ENCODE results near the gene PKN1. TPM values are rescaled to one million over a fixed set of nuclear protein-coding genes. Genes with fewer than 3 reads are reported as not detected.
"Not testable (repeated sequence)": the region's sequence is repeated elsewhere in the genome, so short reads cannot be mapped to it uniquely, and the experiment has no call there.

PKN1 gene
- total and polyA plus RNA-seq, 4 donors = 13.7 to 41.6 (median 22.3) TPM

- 81% methylated on average over 5 of the region's 5 CpGs for WGBS
- no peak for DNase-seq (ENCODE audit: low spot score)
- no peak overlapping the region for H3K9ac ChIP-seq (ENCODE audit: low read depth in 1 of 2, low read length in 2 of 2)
- H3K27ac ChIP-seq (ENCODE audit: low read depth in 1 of 2, low read length in 2 of 2) = no peak overlapping the region
- peaks cover 4 to 33% (median 14%) of the 10 kb centered on the region in 4 donors for H3K36me3 ChIP-seq (ENCODE audit: control insufficient read depth in 4 of 4, insufficient read depth in 3 of 4, low read depth in 1 of 4, low read length in 3 of 4)
- H3K4me3 ChIP-seq (ENCODE audit: low read depth in 1 of 3, low read length in 3 of 3) = no peak overlapping the region
- no peaks in the 10 kb centered on the region for H3K27me3 ChIP-seq (ENCODE audit: control insufficient read depth in 4 of 4, insufficient read depth in 4 of 4, low read length in 3 of 4)
- H3K4me1 ChIP-seq (ENCODE audit: control insufficient read depth in 4 of 4, insufficient read depth in 4 of 4, low read length in 3 of 4) = no peaks in the 10 kb centered on the region
- H3K9me3 ChIP-seq (ENCODE audit: control insufficient read depth in 4 of 4, low read length in 3 of 4) = no peaks in the 10 kb centered on the region
- TF ChIP-seq SP1 (IDR thresholded peaks at IDR 0.05) (no peak), CTCF (IDR thresholded peaks at IDR 0.05; ENCODE audit: low read depth, low read length, missing input control) (no peak), ZBTB33 (IDR thresholded peaks at IDR 0.05) (no peak), FOXA2 (IDR thresholded peaks at IDR 0.05) (no peak), RAD21 (IDR thresholded peaks at IDR 0.05) (no peak), EGR1 (IDR thresholded peaks at IDR 0.05; ENCODE audit: low read depth in 2 of 2) (no peak), HNF4A (conservative IDR thresholded peaks at IDR 0.05) (no peak), REST (IDR thresholded peaks at IDR 0.05) (no peak)
These were observed 26.6 kb downstream of the PKN1 start for GRCh38 chr19:14459703-14460102.

GRCh38 chr19:14460935-14461334 lies 27.8 kb downstream of the PKN1 start:
- WGBS = 97% methylated on average over 2 of the region's 2 CpGs
- DNase-seq (ENCODE audit: low spot score) = no peak
- no peak overlapping the region for H3K27ac ChIP-seq (ENCODE audit: low read depth in 1 of 2, low read length in 2 of 2)
- no peak overlapping the region for H3K4me3 ChIP-seq (ENCODE audit: low read depth in 1 of 3, low read length in 3 of 3)
- peaks cover 5 to 34% (median 15%) of the 10 kb centered on the region in 4 donors for H3K36me3 ChIP-seq (ENCODE audit: control insufficient read depth in 4 of 4, insufficient read depth in 3 of 4, low read depth in 1 of 4, low read length in 3 of 4)
- no peaks in the 10 kb centered on the region for H3K9me3 ChIP-seq (ENCODE audit: control insufficient read depth in 4 of 4, low read length in 3 of 4)
- no peaks in the 10 kb centered on the region for H3K27me3 ChIP-seq (ENCODE audit: control insufficient read depth in 4 of 4, insufficient read depth in 4 of 4, low read length in 3 of 4)
- no peak overlapping the region for H3K9ac ChIP-seq (ENCODE audit: low read depth in 1 of 2, low read length in 2 of 2)
- H3K4me1 ChIP-seq (ENCODE audit: control insufficient read depth in 4 of 4, insufficient read depth in 4 of 4, low read length in 3 of 4) = no peaks in the 10 kb centered on the region
- no peak for TF ChIP-seq RAD21 (IDR thresholded peaks at IDR 0.05)

- H3K4me3 ChIP-seq (ENCODE audit: low read depth in 1 of 3, low read length in 3 of 3); H3K27me3 ChIP-seq (ENCODE audit: control insufficient read depth in 4 of 4, insufficient read depth in 4 of 4, low read length in 3 of 4); H3K27ac ChIP-seq (ENCODE audit: low read depth in 1 of 2, low read length in 2 of 2); H3K9me3 ChIP-seq (ENCODE audit: control insufficient read depth in 4 of 4, low read length in 3 of 4); DNase-seq (ENCODE audit: low spot score); H3K9ac ChIP-seq (ENCODE audit: low read depth in 1 of 2, low read length in 2 of 2); H3K4me1 ChIP-seq (ENCODE audit: control insufficient read depth in 4 of 4, insufficient read depth in 4 of 4, low read length in 3 of 4): not testable (repeated sequence)
- 98% methylated on average over 7 of the region's 7 CpGs for WGBS
- H3K36me3 ChIP-seq (ENCODE audit: control insufficient read depth in 4 of 4, insufficient read depth in 3 of 4, low read depth in 1 of 4, low read length in 3 of 4) = peaks cover 6 to 38% (median 15%) of the 10 kb centered on the region in 4 donors
These were observed 29.3 kb downstream of the PKN1 start for GRCh38 chr19:14462401-14462800.

Data from liver (tissue), 9 donors.